Stimulated activated naive CD8-positive, alpha-beta T cell treated with anti-CD3 and anti-CD28 coated beads, Interleukin-15, amount 100 ng/mL, for 72 hours (primary cell): Measurements from ENCODE around the gene GRAMD2A.

Source experiments
- ATAC-seq: fragments of 150-1000 bp; cut with Tn5 transposase; 2 replicates; pipeline ENCODE4 v1.10.0; 2021; ENCODE audit warnings: mild to moderate bottlenecking, moderate library complexity
- DNase-seq, 2 donors: peaks; one replicate each; pipeline ENCODE4 v3.0.0; 2021 to 2022
- H3K27ac Mint-ChIP-seq, 2 donors: one replicate each; pipeline ENCODE4 v1.8.0; 2022; ENCODE audit warnings: mild to moderate bottlenecking in 2 of 2, mixed read lengths in 2 of 2, moderate library complexity in 2 of 2
- H3K27me3 Mint-ChIP-seq: one replicate; pipeline ENCODE4 v1.8.0; 2022; ENCODE audit warnings: mixed read lengths
- H3K4me1 Mint-ChIP-seq: one replicate; pipeline ENCODE4 v1.8.0; 2022; ENCODE audit warnings: mild to moderate bottlenecking, mixed read lengths
- H3K4me3 Mint-ChIP-seq, 2 donors: one replicate each; pipeline ENCODE4 v1.8.0; 2022; ENCODE audit warnings: mild to moderate bottlenecking in 2 of 2, mixed read lengths in 2 of 2, moderate library complexity in 1 of 2
- H3K9me3 Mint-ChIP-seq, 2 donors: one replicate each; pipeline ENCODE4 v1.8.0; 2022; ENCODE audit warnings: mixed read lengths in 2 of 2

The GRAMD2A gene

GRCh38 chr15:72197460-72198355 is at the start of gene GRAMD2A:
Gene GRAMD2A (minus strand): TSS chr15:72197787.
- DNase-seq (no peak), ATAC-seq (peak; percentile 62)
- peak within 1 kb of the TSS; percentile 68 to 90 for H3K4me3 Mint-ChIP-seq
- H3K4me1 Mint-ChIP-seq = peaks cover 47% of the 10 kb centered on the region
- H3K27ac Mint-ChIP-seq = peak within 1 kb of the TSS; percentile 85 to 97
- H3K27me3 Mint-ChIP-seq = peaks cover 28% of the 10 kb centered on the region
- H3K9me3 Mint-ChIP-seq = no peaks in the 10 kb centered on the region

GRCh38 chr15:72242775-72243370 is 45.3 kb upstream of the GRAMD2A start:
- no peak for ATAC-seq
- Mint-ChIP-seq H3K27me3 (no peaks in the 10 kb centered on the region), H3K9me3 (no peaks in the 10 kb centered on the region), H3K4me3 (no peak overlapping the region), H3K27ac (peak overlapping the region in 1 of 2 donors; percentile 9), H3K4me1 (peaks cover 18% of the 10 kb centered on the region)
- DNase-seq = no peak

- Mint-ChIP-seq H3K27me3 (no peaks in the 10 kb centered on the region), H3K4me1 (peaks cover 40% of the 10 kb centered on the region), H3K4me3 (no peak overlapping the region), H3K9me3 (no peaks in the 10 kb centered on the region), H3K27ac (no peak overlapping the region)
- DNase-seq = no peak
- no peak for ATAC-seq
These were observed 42.1 kb upstream of the GRAMD2A start for GRCh38 chr15:72239652-72240051.

GRCh38 chr15:72238586-72238985 is 41.0 kb upstream of the GRAMD2A start:
- no peaks in the 10 kb centered on the region for H3K27me3 Mint-ChIP-seq
- H3K9me3 Mint-ChIP-seq = no peaks in the 10 kb centered on the region
- no peak for ATAC-seq
- peaks cover 46% of the 10 kb centered on the region for H3K4me1 Mint-ChIP-seq
- no peak for DNase-seq
- no peak overlapping the region for H3K4me3 Mint-ChIP-seq
- no peak overlapping the region for H3K27ac Mint-ChIP-seq

DNA sequence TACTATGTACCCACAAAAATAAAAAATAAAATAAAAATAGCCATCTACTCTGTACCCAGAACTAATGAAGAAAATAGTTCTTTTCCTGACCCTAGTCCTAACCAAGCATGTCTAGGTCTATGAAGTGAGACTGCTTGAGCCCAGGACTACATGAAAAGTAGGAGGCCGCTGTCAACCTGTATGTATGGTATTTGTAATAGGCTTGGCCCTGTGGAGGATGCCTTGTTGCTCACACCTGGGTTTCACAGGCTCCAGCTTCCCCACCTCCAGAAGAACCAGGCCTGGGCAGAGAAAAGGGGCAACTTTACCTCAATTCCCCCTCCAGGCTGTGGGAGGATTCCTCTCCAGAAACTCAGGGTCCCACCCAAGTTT is 40.3 kb upstream of the GRAMD2A start:
- H3K27me3 Mint-ChIP-seq = no peaks in the 10 kb centered on the region
- no peaks in the 10 kb centered on the region for H3K9me3 Mint-ChIP-seq
- peaks cover 50% of the 10 kb centered on the region for H3K4me1 Mint-ChIP-seq
- peak overlapping the region; percentile 64 to 74 for H3K4me3 Mint-ChIP-seq
- ATAC-seq (peak; percentile 13), DNase-seq (no peak)
- H3K27ac Mint-ChIP-seq = peak overlapping the region; percentile 57 to 98

DNA sequence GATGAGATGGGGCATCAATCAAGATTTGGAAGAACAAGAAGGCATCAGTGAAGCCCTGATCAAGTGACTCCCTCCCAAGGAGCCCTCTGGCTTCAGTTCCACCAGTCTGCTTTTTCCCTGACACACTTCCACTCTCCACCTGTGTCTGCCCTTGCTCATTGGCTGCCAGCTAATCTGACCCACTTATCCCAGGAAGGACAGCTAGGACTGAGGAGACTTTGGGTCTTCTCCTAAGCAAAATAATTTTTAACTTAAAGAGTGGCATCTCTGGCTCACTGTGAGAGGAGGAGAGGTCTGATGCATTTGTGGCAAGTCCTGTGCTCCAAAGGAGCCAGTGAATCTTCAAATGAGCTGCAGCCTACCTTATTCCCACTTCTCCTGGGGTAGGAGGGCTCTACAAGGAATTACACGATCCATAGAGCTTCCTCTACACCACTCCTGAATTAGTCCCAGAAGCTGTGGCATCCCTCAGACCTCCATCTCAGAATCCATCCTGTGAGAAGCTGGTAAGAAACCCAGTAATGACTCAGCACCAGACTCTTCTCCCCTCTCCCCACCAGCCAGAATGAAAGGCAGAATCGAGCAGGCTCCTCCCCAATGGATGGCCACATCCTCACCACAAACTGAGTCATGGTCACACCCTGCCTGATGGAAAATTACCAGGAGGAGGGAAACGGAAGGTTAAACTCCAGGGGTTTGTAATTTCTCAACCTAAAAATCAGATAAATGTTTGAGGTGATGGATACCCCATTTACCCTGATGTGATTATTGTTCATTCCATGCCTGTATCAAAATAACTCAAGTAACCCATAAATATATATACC is 39.7 kb upstream of the GRAMD2A start:
- H3K27ac Mint-ChIP-seq = peak overlapping the region; percentile 57 to 98
- ATAC-seq (peak; percentile 96), DNase-seq (peak; percentile 55 to 83)
- no peaks in the 10 kb centered on the region for H3K9me3 Mint-ChIP-seq
- H3K27me3 Mint-ChIP-seq = no peaks in the 10 kb centered on the region
- peaks cover 56% of the 10 kb centered on the region for H3K4me1 Mint-ChIP-seq
- H3K4me3 Mint-ChIP-seq = peak overlapping the region; percentile 64 to 74

GRCh38 chr15:72236381-72237003 is 38.9 kb upstream of the GRAMD2A start:
- peaks cover 64% of the 10 kb centered on the region for H3K4me1 Mint-ChIP-seq
- peak overlapping the region in 1 of 2 donors; percentile 91 for H3K27ac Mint-ChIP-seq
- no peaks in the 10 kb centered on the region for H3K9me3 Mint-ChIP-seq
- no peaks in the 10 kb centered on the region for H3K27me3 Mint-ChIP-seq
- ATAC-seq (no peak), DNase-seq (no peak)
- peak overlapping the region; percentile 64 to 74 for H3K4me3 Mint-ChIP-seq

- H3K4me1 Mint-ChIP-seq = peaks cover 58% of the 10 kb centered on the region
- H3K4me3 Mint-ChIP-seq = no peak overlapping the region
- H3K9me3 Mint-ChIP-seq = no peaks in the 10 kb centered on the region
These were observed 37.7 kb upstream of the GRAMD2A start for GRCh38 chr15:72235298-72235697.

GRCh38 chr15:72233769-72234168 is 36.2 kb upstream of the GRAMD2A start:
- Mint-ChIP-seq H3K27me3 (no peaks in the 10 kb centered on the region), H3K27ac (no peak overlapping the region), H3K9me3 (no peaks in the 10 kb centered on the region), H3K4me3 (no peak overlapping the region), H3K4me1 (peaks cover 51% of the 10 kb centered on the region)
- no peak for DNase-seq
- no peak for ATAC-seq

More at GRCh38 chr15:72235298-72235697, 37.7 kb upstream of the GRAMD2A start:
- no peak for ATAC-seq
- no peak overlapping the region for H3K27ac Mint-ChIP-seq
- H3K27me3 Mint-ChIP-seq = no peaks in the 10 kb centered on the region
- no peak for DNase-seq

GRCh38 chr15:72231833-72232478 is 34.4 kb upstream of the GRAMD2A start:
- Mint-ChIP-seq H3K27me3 (no peaks in the 10 kb centered on the region), H3K9me3 (no peaks in the 10 kb centered on the region), H3K4me1 (peaks cover 53% of the 10 kb centered on the region), H3K4me3 (peak overlapping the region; percentile 90 to 92), H3K27ac (peak overlapping the region; percentile 95 to 96)
- ATAC-seq (no peak), DNase-seq (peak; percentile 19 to 32)

DNA sequence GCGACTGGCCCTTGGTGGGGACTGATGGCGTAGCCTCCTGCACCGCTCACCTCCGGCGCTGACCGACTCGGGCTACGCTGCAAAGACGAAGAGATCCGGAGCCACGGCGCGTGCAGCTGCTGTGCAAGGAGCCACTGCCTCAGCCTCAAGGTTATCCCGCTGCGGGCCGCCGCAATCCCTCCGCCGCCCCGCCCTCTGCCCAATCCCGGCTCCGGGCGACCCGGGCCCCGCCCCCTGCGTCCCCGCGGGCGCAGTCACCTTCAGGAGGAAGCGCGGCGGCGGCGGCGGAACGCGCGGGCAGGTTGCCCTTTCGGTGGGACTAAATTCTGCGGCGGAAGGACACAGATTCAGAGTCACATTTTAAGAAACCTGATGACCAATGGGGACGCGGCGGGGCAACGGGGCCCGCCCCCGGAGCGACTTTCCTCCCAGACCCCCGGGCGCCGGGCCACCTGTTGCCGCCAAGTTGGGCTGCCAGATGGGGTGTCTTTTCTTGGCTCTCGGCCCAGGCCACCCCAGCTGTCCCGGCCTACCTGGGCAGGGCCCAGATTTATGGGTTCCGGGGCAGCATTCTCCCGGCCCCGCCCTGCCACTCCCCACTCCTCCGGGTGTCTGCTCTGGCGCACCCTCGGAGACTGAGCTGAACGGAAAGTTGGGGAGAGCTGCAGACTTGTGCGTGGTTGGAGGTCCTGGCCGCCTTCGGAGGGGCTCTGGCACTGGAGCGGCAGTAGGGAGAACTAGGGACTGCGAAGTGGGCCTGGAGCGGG is 33.7 kb upstream of the GRAMD2A start, which contains the start of gene PKM:
Gene PKM, minus strand, starts transcription at position 125 of the 767 bp plus-strand sequence. CDS start 12,093 bp downstream, outside the sequence.
- DNase-seq = peak; percentile 97 to 99
- H3K27ac Mint-ChIP-seq = peak within 1 kb of the TSS; percentile 95 to 96
- peak; percentile 59 for ATAC-seq
- H3K4me3 Mint-ChIP-seq = peak within 1 kb of the TSS; percentile 90 to 92
- H3K4me1 Mint-ChIP-seq = peaks cover 53% of the 10 kb centered on the region
- no peaks in the 10 kb centered on the region for H3K27me3 Mint-ChIP-seq
- H3K9me3 Mint-ChIP-seq = no peaks in the 10 kb centered on the region

DNA sequence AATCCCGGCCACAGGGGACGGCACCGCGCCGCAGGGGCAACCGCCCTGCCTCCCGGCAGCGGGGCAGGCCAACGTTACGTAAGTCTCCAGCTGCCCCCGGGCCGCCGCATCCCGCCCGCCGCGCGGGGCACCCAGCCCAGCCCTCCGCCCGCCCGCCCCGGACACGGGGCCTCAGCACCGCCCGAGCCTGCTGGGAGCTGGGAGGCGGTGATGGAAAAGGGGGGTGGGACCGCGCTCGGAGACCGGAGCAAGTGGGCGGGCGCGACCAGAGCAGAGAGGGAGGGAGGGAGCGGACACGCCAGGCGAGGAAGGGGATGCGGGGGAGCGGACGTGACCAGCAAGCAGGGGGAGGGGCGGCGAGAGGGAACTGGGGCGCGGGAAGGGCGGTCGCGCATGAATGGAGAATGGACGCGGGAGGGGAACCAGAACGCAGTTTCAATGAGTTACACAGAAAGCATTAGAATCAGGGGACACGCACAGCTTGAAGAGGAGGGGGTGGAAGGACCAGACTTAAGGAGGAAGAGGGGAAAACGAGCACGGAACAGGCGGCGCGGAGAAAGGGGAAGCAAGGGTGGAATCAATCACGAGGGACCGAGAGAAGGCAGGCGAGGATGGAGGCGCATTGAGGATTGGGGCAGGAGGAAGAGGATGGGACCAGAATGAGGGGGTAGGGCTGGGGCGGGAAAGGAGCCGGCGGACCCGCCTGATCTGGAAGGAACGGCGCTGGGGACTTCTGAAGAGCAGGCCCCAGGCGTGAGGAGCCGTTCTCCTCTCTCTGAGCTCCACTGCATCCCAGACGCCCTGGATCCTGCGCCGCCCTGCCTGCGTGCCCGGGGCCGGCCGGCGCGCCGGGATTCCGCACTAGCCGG is 32.8 kb upstream of the GRAMD2A start:
- Mint-ChIP-seq H3K27me3 (no peaks in the 10 kb centered on the region), H3K4me3 (peak overlapping the region; percentile 90 to 92), H3K27ac (peak overlapping the region; percentile 94 to 96), H3K4me1 (peaks cover 58% of the 10 kb centered on the region), H3K9me3 (no peaks in the 10 kb centered on the region)
- ATAC-seq (peak; percentile 7), DNase-seq (peak; percentile 68 to 85)

DNA sequence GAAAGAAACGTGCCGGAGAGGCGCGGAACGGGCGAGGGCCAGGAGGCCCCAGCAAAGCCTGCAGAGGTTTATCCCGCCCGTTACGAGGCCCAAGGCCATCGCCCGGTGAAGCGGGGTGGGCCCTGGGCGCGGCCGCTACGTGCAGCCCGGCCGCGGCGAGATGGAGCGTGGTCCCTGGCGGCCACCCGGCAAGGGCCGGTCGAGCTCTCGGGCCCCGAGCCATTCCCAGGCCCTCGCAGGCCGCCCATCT is 32.3 kb upstream of the GRAMD2A start:
- Mint-ChIP-seq H3K27me3 (no peaks in the 10 kb centered on the region), H3K4me1 (peaks cover 60% of the 10 kb centered on the region), H3K9me3 (no peaks in the 10 kb centered on the region), H3K4me3 (peak overlapping the region; percentile 90 to 92), H3K27ac (peak overlapping the region; percentile 99 to 100)
- ATAC-seq (no peak), DNase-seq (no peak)
